GM19043 (cell line): ENCODE data around the gene TTC6.

Source experiments
- ATAC-seq: cut with Tn5 transposase; IDR thresholded peaks from one replicate; pipeline ENCODE4 v1.9.1; 2021; ENCODE audit warnings: low read depth; ENCODE audit not compliant: unreplicated experiment

TTC6 gene

GRCh38 chr14:37585971-37586796, 9.2 kb upstream of the TTC6 start:
- ATAC-seq = no peak

DNA sequence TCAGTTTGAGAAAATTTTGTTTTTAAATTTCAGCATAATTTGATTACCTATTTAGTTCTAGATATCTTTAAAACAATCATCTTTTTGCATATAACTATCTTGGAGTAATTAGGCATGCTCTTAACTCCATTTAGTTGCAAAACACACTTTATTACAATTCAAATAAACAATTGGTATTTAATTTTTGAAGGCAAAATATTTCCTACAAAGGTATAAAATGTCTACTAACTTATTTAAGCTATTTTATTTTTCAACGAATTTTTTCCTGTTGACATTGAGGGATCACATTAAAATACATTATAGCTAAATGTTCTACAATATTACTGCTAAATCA, 8.7 kb upstream of the TTC6 start:
- ATAC-seq = no peak

GRCh38 chr14:37587131-37587803, 8.2 kb upstream of the TTC6 start:
- ATAC-seq = no peak

- no peak for ATAC-seq
These were observed 7.4 kb upstream of the TTC6 start for GRCh38 chr14:37587881-37588666.

- no peak for ATAC-seq
These were observed 6.8 kb upstream of the TTC6 start for GRCh38 chr14:37588667-37588955.

- no peak for ATAC-seq
These were observed 6.3 kb upstream of the TTC6 start for GRCh38 chr14:37588956-37589714.

DNA sequence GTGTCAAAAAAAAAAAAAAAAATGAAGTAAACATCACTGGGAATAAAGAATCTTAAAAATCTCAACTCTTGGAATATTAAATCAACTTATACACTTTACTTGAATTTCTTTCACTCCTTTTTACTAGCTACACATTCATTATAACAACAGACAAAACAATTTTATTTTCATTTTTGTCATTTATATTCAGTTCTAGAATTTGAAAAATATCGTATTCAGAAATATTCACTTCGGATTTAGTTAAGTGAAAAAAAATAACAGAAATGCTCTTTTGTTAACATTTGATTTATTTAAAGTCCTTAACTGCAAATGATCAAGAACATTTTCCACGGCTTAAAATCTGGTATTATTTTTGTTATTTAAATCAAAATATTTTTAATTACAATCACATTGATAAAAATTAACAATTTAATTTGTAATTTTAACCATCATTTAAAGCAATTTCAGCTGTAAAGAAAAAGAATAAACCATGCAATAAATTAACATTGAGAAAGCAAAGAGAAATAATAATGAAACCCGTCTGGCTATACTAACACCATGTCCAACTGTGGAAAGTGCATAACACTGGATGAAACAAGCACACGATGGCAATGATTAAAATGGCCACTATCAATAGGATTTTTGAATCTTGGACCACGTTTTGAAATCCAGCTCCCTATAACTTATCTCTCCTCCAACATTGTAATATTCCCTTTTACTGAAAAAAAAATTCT, 5.6 kb upstream of the TTC6 start:
- ATAC-seq = no peak

DNA sequence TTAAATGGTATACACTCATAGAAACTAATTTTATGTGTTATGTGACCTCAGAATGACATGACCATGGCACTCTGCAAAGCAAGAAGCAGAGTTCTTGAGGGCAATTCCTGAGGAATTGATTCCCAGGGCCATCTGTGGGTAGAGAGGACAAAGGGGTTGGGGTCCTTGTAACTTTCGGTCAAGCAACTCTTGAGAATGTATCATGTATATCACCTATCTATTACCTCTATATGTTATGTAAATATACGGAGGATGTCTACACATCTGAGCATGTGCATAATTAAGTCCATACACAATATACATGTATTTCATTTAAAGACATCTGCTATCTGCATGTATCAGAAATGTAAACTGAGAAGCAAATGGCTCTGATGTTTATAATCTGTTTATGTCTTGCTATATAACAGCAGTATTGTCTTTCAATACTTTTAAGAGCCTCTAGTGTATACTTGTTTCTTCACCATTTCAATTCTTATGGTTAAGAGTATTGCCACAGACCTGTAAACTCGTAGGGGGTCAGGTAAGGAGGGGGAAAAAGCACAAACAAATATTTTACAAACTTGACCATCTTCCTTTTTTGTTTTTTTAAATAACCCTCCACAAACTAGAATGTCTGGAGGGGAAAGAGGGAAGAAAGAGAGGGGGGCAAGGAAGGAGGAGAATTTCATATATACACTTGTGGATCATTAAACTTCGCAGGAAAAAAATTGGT, 4.8 kb upstream of the TTC6 start:
- ATAC-seq = no peak

- ATAC-seq = no peak
These were observed 4.0 kb upstream of the TTC6 start for GRCh38 chr14:37591311-37591940.

DNA sequence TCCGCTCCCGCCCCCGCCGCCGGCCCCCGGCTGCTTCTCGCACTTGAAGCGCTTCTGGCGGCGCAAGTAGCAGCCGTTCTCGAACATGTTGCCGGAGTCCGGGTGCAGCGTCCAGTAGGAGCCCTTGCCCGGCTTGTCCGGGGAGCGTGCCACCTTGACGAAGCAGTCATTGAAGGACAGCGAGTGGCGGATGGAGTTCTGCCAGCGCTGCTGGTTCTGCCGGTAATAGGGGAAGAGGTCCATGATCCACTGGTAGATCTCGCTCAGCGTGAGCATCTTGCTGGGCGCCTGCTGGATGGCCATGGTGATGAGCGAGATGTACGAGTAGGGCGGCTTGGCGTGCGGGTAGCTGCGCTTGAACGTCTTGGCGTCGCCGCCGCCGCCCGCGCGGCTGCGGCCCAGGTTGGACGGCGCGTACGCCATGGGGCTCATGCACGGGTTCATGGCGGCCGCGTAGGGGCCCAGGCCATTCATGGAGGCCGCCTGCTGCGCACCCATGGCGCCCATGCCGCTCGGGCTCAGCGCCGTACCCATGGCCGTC, 3.4 kb upstream of the TTC6 start:
- no peak for ATAC-seq

- no peak for ATAC-seq
These were observed 2.7 kb upstream of the TTC6 start for GRCh38 chr14:37592482-37593408.

DNA sequence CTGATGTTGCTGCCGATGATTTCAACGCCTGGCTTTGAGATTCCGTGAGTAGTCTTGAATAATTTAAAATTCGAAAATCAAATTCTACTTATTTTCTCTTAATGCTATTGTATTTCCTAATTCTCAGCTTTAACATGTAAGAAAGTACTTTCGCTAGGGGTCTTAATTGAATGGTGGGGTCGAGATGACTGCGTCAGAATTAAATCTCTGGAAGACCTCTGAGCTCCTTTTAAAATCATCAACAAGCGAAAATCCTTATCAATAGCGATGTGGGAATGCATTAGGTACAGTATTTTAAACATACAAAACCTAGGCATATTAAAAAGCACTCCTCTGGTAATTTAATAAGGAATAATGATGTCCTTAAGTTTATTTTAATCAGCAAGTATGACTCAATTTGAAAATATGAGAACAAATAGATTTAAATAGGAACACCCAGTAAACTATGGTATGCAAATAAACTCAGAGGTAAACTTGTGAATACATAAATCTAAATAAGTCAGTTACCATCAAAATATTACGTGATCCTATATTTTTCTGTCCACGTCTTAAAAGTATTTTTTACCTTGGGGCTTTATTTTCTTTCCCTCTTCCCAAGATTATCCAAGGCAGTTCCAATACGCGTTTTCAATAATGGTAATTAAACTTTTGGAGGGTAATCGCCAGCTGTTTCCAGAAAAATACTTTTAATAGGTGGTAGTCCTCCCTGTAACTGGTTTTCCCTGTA, 1.8 kb upstream of the TTC6 start:
- no peak for ATAC-seq

DNA sequence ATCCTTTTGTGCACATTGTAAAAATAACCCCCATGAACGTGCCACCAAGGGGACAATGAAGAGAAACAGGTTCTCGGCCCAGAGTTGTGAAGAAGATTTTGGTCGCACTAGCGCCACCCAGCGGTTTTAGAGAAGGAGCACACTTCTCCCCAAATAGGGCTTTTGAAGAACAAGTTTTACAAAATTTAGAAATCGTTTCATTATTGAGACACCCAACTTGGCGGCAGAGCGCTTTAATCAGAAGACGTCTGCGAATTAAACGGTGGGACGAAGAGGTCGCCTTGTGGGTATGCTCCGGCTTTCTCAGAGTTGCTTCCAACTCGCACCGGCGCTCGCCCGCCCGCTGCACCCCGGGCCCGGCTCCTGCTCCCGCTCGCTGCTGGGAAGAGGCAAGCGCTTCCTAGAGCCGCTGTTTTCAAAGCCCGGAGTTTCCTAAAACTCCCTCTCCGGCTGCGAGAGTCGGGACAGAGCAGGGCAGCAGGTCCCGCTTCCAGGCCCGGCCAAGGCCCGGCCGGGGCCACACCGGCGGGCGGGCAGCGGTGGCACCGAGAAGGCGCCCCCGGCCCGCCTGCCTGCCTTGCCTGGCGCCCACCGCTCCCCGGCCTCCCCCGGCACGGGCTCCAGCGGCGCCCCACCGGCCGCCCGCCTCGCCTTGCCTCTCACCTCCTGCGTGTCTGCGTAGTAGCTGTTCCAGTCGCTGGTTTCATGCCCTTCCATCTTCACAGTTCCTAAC, 1.0 kb upstream of the TTC6 start:
- ATAC-seq = no peak

DNA sequence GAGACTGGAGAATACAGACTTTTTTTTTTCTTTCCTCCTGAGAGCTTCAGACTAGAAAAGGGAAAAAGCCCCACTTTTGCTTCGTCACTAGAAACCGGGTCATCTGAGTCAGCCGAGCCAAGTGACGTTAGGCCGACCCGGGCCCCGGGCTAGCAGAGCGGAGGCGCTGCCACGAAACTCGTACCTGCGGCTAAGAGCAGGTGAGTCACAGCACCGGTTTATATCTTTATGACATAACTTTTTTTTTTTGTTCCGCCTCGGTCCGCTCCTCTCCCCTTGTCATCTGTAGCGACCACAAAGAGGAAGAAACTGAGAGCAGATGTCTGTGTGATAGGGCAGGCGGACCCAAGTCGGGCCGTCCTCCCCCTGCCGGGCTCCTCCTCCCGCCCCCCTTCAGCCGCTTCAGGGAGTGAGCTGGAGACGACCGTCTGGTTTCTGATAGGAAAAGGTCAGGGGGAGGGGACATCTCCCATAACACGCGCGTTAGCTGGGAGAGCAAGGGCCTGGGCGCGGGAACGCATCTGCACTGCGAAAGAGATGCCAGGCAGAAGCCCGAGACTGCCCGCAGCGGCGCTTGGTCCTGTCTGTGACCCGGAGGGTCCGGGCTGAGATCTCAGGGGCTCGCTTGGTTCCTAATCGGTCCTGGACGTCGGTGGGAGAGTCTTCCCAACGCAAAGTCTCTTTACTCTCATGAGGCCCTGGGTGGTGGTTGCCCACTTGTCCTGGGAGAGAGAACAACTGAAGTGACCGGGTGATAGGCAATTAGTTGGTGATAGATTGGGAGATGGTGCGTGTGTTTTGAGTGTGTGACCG, 586 bp downstream of the TTC6 start:
- no peak for ATAC-seq

DNA sequence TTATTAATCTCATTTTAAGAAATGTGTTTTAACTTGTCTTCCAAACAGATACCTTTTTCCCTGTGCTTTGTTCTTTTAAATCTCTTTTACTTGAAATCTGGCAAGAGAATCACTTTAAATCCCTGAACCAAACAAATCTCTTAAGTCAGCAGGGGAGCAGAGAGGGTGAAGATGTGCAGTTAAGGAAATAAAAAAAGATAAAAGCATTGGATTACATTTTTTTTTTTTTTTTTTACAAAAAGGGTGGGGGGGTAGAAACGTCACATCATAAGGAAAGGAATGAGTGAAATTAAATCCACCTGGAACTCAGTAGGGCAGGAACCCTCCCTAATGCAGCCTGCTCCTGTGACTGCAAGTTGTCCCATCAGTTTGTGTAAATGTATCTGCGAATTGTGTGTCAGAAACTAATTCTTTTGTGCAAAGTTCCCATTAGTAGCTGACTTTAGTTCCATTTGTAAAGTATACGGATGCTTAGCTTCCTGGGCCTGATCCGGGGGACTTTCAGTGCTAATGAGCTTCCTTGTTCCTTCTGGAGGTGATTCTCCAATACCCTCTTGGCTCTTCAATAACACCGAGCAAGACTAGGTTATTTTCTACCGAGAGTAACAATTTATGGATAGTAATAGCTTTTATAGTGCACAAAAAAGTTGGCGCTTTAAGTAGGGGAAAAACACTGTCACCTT, 1.5 kb downstream of the TTC6 start:
- ATAC-seq = no peak
